Osteoblast (primary cell): Measurements from ENCODE around the gene VSIG10L2. TPM values are rescaled to one million over a fixed set of nuclear protein-coding genes. Genes with fewer than 3 reads are reported as not detected.

ENCODE experiments used
- DNase-seq: peaks from one replicate; pipeline ENCODE4 v3.0.0; 2011; ENCODE audit warnings: low spot score, mixed read lengths; ENCODE audit not compliant: insufficient read length; ENCODE audit errors: missing footprints
- H2AFZ ChIP-seq: 2 replicates; pipeline ENCODE4 v1.6.0; 2011; ENCODE audit warnings: mild to moderate bottlenecking, low read length
- H3K27ac ChIP-seq: 2 replicates; pipeline ENCODE4 v1.5.1; 2011; ENCODE audit warnings: mild to moderate bottlenecking, low read depth, low read length, moderate library complexity
- H3K27me3 ChIP-seq: 2 replicates; pipeline ENCODE4 v1.6.0; 2012; ENCODE audit warnings: mild to moderate bottlenecking, control low read depth, inconsistent platforms, low read length, moderate library complexity; ENCODE audit not compliant: insufficient read depth
- H3K36me3 ChIP-seq: 2 replicates; pipeline ENCODE4 v1.5.1; 2011; ENCODE audit warnings: mild to moderate bottlenecking, low read length, control low read depth, moderate library complexity; ENCODE audit not compliant: insufficient read depth
- H3K4me1 ChIP-seq: 2 replicates; pipeline ENCODE4 v1.5.1; 2011; ENCODE audit warnings: mild to moderate bottlenecking, low read length, control low read depth, moderate library complexity; ENCODE audit not compliant: insufficient read depth
- H3K4me2 ChIP-seq: 2 replicates; pipeline ENCODE4 v1.6.0; 2011; ENCODE audit warnings: mild to moderate bottlenecking, low read length; ENCODE audit not compliant: insufficient read depth
- H3K4me3 ChIP-seq: fragments of 200-600 bp; sonication (generic); 3 replicates; pipeline ENCODE4 v1.5.1; 2012; ENCODE audit warnings: mild to moderate bottlenecking, low read length, inconsistent platforms; ENCODE audit not compliant: insufficient read depth
- H3K79me2 ChIP-seq: 2 replicates; pipeline ENCODE4 v1.6.0; 2012; ENCODE audit warnings: mild to moderate bottlenecking, low read length, control low read depth, inconsistent platforms; ENCODE audit not compliant: insufficient read depth
- H3K9me3 ChIP-seq: 2 replicates; pipeline ENCODE4 v1.5.1; 2011; ENCODE audit warnings: low read depth, low read length, control low read depth
- H4K20me1 ChIP-seq: 2 replicates; pipeline ENCODE4 v1.6.0; 2012; ENCODE audit warnings: mild to moderate bottlenecking, low read length, control low read depth; ENCODE audit not compliant: insufficient read depth
- CTCF ChIP-seq: IDR thresholded peaks from 2 replicates; pipeline ENCODE4 v1.5.1; 2011; ENCODE audit warnings: mild to moderate bottlenecking, low read depth, low read length, moderate library complexity; ENCODE audit errors: extremely low read depth
- total RNA-seq: library from RNA; depleted of rRNA; stranded (reverse); fragments of >200 nt; gene quantifications from 2 replicates; pipeline ENCODE4 v1.2.3, GENCODE V29; 2012

The VSIG10L2 gene
- total RNA-seq, 1 donor, result not detected

GRCh38 chr11:125943661-125944349 lies 2.0 kb upstream of the VSIG10L2 start:
- Histone ChIP-seq H3K4me2 (no peak overlapping the region), H3K36me3 (no peaks in the 10 kb centered on the region), H3K27me3 (peaks cover 3% of the 10 kb centered on the region), H3K4me3 (no peak overlapping the region), H2AFZ (no peak overlapping the region), H3K4me1 (peaks cover 8% of the 10 kb centered on the region), H3K27ac (no peak overlapping the region), H3K9me3 (no peaks in the 10 kb centered on the region), H4K20me1 (no peaks in the 10 kb centered on the region), H3K79me2 (no peaks in the 10 kb centered on the region)
- DNase-seq, result peak; percentile 26
- TF ChIP-seq CTCF, result no peak

- Histone ChIP-seq H3K27ac (no peak overlapping the region), H3K9me3 (no peaks in the 10 kb centered on the region), H3K4me2 (no peak overlapping the region), H3K79me2 (no peaks in the 10 kb centered on the region), H3K4me3 (no peak overlapping the region), H3K36me3 (no peaks in the 10 kb centered on the region), H4K20me1 (no peaks in the 10 kb centered on the region), H2AFZ (no peak overlapping the region), H3K27me3 (peaks cover 3% of the 10 kb centered on the region), H3K4me1 (peaks cover 8% of the 10 kb centered on the region)
- TF ChIP-seq CTCF, result no peak
- DNase-seq, result no peak
Observed at GRCh38 chr11:125944350-125945010, 1.4 kb upstream of the VSIG10L2 start.

GRCh38 chr11:125945011-125945796 lies 640 bp upstream of the VSIG10L2 start:
- Histone ChIP-seq H3K4me2 (no peak overlapping the region), H3K27ac (no peak overlapping the region), H3K9me3 (no peaks in the 10 kb centered on the region), H3K27me3 (peaks cover 3% of the 10 kb centered on the region), H3K4me1 (peaks cover 8% of the 10 kb centered on the region), H3K36me3 (no peaks in the 10 kb centered on the region), H4K20me1 (no peaks in the 10 kb centered on the region), H2AFZ (no peak overlapping the region), H3K79me2 (no peaks in the 10 kb centered on the region), H3K4me3 (no peak overlapping the region)
- peak; percentile 59 for DNase-seq
- no peak for TF ChIP-seq CTCF
